Vagina (tissue), 2 donors: Measurements from ENCODE around the gene CYTIP.

Experiments used
- CTCF ChIP-seq, 3 experiments: fragments of 450-650 bp in 2 of 3; fragments of 200-600 bp in 1 of 3; sonication (generic) in 1 of 3; IDR thresholded peaks; one replicate each; pipeline ENCODE4 v1.5.1; 2017 to 2019; ENCODE audit warnings: antibody characterized with exemption in 3 of 3, mild to moderate bottlenecking in 2 of 3, moderate library complexity in 2 of 3
- POLR2A ChIP-seq, 2 donors: fragments of 450-650 bp; IDR thresholded peaks; one replicate each; pipeline ENCODE4 v1.6.1; 2017; ENCODE audit warnings: antibody characterized with exemption in 2 of 2, mild to moderate bottlenecking in 2 of 2, moderate library complexity in 2 of 2
- POLR2AphosphoS5 ChIP-seq, 2 donors: sonication (generic); formaldehyde crosslinking; IDR thresholded peaks; one replicate each; pipeline ENCODE4 v1.9.0; 2017; ENCODE audit warnings: antibody characterized with exemption in 2 of 2, mild to moderate bottlenecking in 2 of 2, low read depth in 1 of 2; ENCODE audit not compliant: insufficient read depth in 1 of 2

DNA sequence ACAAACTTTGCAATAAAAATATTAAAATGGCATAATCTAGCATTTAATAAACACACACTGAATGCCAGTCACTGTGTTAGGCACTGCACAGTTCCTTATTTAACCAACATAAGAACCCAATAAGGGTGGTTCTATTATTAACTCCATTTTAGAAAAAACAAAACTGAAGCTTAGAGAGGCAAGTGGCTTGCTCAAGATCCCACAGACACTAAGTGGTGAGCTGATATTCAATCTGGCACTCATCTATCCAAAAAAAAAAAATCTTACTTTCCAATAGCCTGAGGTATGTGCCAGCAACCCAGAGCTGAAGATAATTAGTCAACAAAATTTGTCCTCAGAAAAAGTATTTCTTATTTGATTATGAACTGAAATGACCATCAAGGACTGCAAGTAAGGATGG lies 799 bp downstream of the CYTIP start:
- TF ChIP-seq CTCF (IDR thresholded peaks at IDR 0.05), result no peak
- TF ChIP-seq POLR2AphosphoS5 (IDR thresholded peaks at IDR 0.05; ENCODE audit: insufficient read depth in 1 of 2, low read depth in 1 of 2), result no peak
- no peak for TF ChIP-seq POLR2A (IDR thresholded peaks at IDR 0.05)
